ENCODE measurements around the gene TKFC.
"Not testable (repeated sequence)": the region's sequence is repeated elsewhere in the genome, so short reads cannot be mapped to it uniquely, and the experiment has no call there.

The TKFC gene

GRCh38 chr11:61369372-61370348 is 36.6 kb downstream of the TKFC start:
- no peak for DNase-seq

DNA sequence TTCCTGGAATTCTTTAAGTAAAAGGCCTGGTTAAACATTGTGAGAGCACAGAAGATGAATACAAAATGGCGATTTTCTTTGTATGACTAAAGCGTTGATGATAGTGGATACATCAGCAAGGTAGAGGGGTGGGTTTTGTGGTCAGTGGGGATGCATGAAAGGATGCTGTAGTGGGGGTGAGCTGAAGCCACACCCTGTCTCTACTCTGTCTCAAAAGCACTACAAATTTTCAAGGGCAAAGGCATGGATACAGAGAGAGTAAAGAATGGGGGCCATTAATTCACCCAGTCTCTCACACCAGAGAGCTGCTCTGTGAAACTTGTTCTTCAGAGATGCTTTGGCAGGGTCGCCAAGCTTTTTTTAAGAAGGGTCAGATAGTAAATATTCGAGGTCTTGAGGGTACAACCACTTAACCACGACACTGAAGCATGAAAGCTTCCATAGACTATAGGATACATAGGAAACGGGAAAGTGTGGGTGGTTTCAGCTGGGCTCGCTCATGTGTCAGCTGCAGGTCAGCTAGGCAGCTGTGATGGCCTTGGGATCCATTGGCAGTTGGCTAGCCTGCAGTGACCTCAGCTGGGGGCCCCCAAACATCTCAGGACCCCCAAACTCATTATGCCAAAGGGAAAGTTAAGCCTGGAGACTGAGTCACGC is 37.4 kb downstream of the TKFC start:
- no peak for DNase-seq

- DNase-seq = no peak
Measured at GRCh38 chr11:61372659-61373420, 39.8 kb downstream of the TKFC start.

GRCh38 chr11:61375761-61376108 is 42.7 kb downstream of the TKFC start:
- no peak for DNase-seq

DNA sequence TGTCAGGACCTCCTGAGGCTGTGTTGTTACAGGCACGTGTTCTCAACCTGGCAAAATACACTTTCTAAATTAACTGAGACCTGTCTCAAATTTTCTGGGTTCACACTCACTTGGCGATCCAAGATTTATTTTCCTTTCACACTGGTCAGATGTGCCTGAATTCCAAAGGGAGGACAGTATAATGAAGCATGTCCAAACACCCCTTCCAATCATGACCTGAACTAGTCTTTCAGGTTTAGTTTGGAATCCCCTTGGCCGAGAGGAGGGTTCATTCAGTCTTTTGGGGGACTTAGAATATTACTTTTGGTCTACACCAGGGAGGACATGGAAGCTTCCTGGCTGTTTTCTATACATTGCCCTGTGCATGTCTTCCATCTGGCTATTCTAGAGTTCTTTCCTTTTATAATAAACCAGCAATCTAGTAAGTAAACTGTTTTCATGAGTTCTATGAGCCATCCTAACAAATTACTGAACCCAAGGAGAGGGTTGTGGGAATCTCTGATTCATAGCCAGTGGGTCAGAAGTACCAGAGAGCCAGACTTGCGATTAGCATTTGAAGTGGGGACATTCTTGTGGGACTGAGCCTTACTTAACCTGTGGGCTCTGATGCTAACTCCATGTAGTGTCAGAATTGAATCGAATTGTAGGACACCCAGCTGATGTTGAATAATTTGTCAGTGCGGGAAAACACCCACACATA is 44.6 kb downstream of the TKFC start:
- no peak for DNase-seq

- DNase-seq = no peak
Measured at GRCh38 chr11:61378713-61379313, 45.8 kb downstream of the TKFC start.

- DNase-seq = no peak
Measured at GRCh38 chr11:61380884-61381283, 47.9 kb downstream of the TKFC start.

DNA sequence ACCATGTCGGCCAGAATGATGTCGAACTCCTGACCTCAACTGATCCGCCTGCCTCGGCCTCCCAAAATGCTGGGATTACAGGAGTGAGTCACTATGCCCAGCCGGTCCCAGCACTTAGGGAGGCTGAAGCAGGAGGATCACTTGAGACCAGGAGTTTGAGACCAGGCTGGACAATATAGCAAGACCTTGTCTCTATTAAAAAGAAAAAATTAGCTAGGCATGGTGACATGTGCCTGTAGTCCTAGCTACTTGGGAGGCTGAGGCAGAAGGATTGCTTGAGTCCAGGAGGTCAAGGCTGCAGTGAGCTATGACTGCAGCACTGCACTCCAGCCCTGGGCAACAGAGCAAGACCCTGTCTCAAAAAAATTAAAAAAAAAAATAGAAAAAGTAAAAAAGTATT is 50.8 kb downstream of the TKFC start:
- DNase-seq = not testable (repeated sequence)

GRCh38 chr11:61384271-61385242 is 51.5 kb downstream of the TKFC start:
- DNase-seq = no peak

- no peak for DNase-seq
Measured at GRCh38 chr11:61390161-61390560, 57.1 kb downstream of the TKFC start.

- DNase-seq = no peak
Measured at GRCh38 chr11:61392981-61393595, 60.1 kb downstream of the TKFC start.

All from NCI-H1436 treated with DMSO at 0.1 percent for 48 hours (cell line).